Measurements from ENCODE around the gene FIG4.
A peak's percentile ranks its signal among the peaks of the same experiment; 100 is the strongest.
"Not testable (repeated sequence)": the region's sequence is repeated elsewhere in the genome, so short reads cannot be mapped to it uniquely, and the experiment has no call there.

FIG4 gene

GRCh38 chr6:109702791-109703190 lies 11.7 kb downstream of the FIG4 start:
- DNase-seq (ENCODE audit: low read depth) = no peak

DNA sequence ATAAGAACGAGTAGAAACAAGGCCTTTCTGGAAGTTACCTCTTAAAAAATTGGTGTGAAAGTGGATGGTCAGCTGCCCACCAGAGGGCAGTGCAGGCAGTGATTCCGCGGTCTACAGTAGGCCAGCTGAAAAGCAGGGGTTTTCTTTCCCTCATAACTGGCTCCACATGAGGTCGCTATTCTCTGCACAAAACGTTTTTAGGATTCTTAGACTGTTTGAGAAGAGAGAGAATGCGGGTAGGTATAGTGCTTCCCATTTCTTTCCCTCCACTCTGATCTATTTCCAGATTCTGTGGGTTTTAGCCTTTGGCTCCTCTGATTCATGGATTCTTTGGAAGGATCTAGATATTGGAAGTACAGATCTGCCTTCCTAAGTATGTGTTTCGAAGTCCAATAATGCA lies 14.2 kb downstream of the FIG4 start:
- peak; percentile 54 for DNase-seq (ENCODE audit: low read depth)

GRCh38 chr6:109706513-109706912 lies 15.4 kb downstream of the FIG4 start:
- no peak for DNase-seq (ENCODE audit: low read depth)

DNA sequence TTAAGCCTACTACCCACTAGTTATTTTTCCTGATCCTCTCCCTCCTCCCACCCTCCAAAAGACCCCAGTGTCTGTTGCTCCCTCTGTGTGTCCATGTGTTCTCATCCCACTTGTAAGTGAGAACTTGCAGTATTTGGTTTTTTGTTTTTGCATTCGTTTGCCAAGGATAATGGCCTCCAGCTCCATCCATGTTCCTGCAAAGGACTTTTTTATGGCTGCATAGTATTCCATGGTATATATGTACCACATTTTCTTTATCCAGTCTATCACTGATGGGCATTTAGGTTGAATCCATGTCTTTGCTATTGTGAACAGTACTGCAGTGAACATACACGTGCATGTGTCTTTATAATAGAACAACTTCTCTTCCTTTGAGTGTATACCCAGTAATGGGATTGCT lies 17.0 kb downstream of the FIG4 start:
- not testable (repeated sequence) for DNase-seq (ENCODE audit: low read depth)

DNA sequence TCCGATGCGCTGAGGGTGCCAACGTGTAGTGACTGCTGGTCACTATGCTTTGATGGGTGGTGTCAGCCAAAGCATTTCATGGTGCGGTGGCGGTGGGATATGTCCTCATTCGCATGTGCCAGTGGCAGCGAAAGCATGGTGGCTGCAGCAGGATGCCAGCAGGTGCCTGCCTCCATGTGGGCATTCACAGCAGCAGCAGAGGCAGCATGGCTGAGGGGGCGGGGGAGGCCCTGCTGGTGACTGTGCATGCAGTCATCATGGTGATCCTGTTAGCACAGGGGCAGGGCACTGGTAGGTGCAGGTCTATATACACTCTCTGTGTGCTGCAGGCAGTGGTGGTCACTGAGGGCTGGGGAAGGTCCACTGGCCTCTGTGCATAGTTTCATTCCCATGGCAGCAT lies 22.0 kb downstream of the FIG4 start:
- DNase-seq (ENCODE audit: low read depth) = no peak

GRCh38 chr6:109714166-109714565 lies 23.1 kb downstream of the FIG4 start:
- no peak for DNase-seq (ENCODE audit: low read depth)

- no peak for DNase-seq (ENCODE audit: low read depth)
Measured at GRCh38 chr6:109714611-109715010, 23.5 kb downstream of the FIG4 start.

DNA sequence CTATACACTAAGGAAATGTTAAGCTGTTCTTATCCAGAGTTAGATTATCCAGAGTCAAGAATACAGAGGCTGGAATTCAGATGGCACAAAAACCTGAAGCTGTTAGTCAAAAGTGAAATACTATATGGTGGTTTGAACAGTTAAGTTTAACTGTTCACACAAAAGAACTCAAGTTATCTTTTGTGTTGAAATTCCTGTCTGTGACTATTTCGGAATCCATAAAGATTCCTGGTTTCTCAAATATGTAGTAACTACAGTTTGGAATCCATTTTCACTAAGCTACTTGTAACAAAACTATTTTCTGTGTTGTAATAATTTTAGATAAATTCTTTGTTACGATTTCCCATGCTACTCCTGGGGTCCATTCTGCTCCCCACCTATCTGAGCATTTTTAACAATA lies 24.5 kb downstream of the FIG4 start:
- DNase-seq (ENCODE audit: low read depth) = no peak

GRCh38 chr6:109717971-109718370 lies 26.9 kb downstream of the FIG4 start:
- DNase-seq (ENCODE audit: low read depth) = no peak

DNA sequence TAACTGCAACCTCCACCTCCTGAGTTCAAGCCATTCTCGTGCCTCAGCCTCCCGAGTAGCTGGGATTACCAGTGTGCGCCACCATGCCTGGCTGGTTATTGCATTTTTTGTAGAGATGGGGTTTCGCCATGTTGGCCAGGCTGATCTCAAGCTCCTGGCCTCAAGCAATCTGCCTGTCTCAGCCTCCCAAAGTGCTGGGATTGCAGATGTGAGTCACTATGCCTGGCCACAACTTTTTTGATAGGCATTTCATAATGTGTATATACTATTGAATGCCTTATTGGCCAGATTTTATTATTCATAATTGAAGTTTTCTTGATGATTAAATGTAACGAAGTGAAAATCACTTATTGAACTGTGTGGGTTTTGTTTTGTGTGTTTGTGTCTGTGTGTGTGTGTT lies 27.9 kb downstream of the FIG4 start:
- no peak for DNase-seq (ENCODE audit: low read depth)

GRCh38 chr6:109720311-109720710 lies 29.2 kb downstream of the FIG4 start:
- DNase-seq (ENCODE audit: low read depth) = no peak

GRCh38 chr6:109722011-109722410 lies 30.9 kb downstream of the FIG4 start:
- no peak for DNase-seq (ENCODE audit: low read depth)

DNA sequence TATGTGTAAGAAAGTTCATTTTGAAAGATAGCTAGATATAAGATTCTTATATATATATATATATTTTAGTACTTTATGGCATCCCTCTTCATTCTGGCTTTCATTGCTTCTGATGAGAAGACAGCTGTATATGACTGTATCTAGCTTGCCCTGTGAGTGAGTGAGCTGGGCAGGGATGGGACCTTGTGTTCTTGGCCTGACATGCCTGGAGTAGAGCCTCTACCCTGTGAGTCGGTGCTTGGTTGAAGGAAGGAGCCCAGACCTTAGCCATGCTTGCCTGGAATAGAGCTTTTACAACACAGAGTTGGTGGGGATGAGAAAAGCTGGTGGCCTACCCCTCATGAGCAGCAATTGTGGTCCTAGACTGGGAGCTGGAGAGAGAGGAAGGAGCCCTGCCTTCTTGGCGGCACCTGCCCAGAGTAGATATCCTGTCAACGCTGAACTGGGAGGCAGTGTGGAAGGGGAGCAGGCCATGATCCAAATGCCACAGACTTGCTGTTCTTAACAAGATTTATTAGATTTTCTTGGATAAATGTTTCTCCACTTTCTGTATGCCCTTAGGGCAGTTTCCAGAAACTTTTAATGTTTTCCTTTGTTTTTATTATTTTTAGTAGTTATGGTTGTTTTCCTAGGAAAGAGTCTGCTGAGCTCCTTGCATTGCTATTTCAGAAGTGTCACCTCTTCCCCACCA lies 31.6 kb downstream of the FIG4 start:
- no peak for DNase-seq (ENCODE audit: low read depth)

- not testable (repeated sequence) for DNase-seq (ENCODE audit: low read depth)
Measured at GRCh38 chr6:109725250-109725649, 34.2 kb downstream of the FIG4 start.

- DNase-seq (ENCODE audit: low read depth) = no peak
Measured at GRCh38 chr6:109736273-109737025, 45.4 kb downstream of the FIG4 start.

- DNase-seq (ENCODE audit: low read depth) = no peak
Measured at GRCh38 chr6:109738255-109738654, 47.2 kb downstream of the FIG4 start.

DNA sequence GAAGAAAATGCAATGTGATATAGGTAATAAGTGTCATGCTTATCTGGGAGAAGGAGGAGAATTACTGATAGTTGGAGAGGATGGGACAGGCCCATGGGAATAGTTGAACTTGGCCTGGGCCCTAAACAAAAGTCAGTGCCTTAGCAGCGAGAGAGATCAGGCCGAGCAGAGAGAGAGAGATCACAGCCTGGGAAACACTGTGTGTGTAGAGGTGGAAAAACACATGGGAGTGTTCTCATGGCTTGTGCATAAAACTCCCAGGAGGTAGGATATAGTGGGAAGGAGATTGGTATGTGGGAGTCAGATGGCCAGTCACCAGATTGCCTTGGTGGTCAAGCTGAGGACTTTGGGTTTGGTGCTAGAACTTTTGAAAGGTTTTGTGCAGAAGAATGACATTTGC lies 47.6 kb downstream of the FIG4 start:
- DNase-seq (ENCODE audit: low read depth) = no peak

- DNase-seq (ENCODE audit: low read depth) = no peak
Measured at GRCh38 chr6:109739686-109740085, 48.6 kb downstream of the FIG4 start.

- no peak for DNase-seq (ENCODE audit: low read depth)
Measured at GRCh38 chr6:109740787-109741186, 49.7 kb downstream of the FIG4 start.

DNA sequence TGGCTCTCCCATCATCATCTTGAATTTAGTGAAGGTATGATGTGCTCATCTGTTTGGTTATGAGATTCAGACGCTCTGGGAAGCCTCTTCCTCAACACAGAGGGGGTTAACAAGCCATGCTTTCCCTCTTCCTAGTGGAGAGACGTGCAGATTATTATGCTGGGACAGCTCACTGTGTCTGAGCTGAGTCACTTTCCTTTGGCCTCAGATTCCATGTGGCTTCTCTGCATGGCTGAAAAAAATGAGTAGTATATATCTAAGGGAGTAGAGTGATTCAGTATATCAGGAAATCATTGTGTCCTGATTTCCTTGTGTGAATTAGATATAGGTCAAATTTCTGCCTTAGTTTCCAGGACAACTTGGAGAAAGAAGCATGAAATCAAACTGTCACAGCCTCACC lies 52.6 kb downstream of the FIG4 start:
- DNase-seq (ENCODE audit: low read depth) = no peak

DNA sequence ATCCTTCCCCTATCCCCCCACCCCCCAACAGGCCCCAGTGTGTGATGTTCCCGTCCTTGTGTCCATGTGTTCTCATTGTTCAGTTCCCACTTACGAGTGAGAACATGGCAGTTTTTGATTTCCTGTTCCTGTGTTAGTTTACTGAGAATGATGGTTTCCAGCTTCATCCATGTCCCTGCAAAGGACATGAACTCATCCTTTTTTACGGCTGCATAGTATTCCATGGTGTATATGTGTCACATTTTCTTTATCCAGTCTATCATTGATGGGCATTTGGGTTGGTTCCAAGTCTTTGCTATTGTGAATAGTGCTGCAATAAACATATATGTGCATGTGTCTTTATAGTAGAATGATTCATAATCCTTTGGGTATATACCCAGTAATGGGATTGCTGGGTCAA lies 53.7 kb downstream of the FIG4 start:
- DNase-seq (ENCODE audit: low read depth) = not testable (repeated sequence)

DNA sequence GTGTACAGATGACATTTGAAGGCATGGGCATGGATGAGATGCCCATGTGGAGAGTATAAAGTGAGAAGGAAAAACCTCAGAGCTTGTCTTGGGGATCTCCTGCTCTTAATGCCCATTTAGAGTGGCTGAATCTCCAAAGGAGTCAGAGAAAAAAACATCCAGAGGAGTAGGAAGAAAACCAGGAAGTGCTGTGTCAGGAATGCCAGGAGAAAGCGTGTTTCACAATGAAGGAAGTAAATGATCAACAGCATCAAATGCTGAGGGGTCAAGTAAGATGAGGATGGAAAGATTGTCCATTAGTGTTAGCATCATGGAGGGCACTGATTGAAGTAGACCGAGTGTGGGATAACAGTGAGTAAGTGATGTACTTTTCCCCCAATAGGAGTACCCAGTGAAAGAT lies 56.1 kb downstream of the FIG4 start:
- DNase-seq (ENCODE audit: low read depth) = no peak

DNA sequence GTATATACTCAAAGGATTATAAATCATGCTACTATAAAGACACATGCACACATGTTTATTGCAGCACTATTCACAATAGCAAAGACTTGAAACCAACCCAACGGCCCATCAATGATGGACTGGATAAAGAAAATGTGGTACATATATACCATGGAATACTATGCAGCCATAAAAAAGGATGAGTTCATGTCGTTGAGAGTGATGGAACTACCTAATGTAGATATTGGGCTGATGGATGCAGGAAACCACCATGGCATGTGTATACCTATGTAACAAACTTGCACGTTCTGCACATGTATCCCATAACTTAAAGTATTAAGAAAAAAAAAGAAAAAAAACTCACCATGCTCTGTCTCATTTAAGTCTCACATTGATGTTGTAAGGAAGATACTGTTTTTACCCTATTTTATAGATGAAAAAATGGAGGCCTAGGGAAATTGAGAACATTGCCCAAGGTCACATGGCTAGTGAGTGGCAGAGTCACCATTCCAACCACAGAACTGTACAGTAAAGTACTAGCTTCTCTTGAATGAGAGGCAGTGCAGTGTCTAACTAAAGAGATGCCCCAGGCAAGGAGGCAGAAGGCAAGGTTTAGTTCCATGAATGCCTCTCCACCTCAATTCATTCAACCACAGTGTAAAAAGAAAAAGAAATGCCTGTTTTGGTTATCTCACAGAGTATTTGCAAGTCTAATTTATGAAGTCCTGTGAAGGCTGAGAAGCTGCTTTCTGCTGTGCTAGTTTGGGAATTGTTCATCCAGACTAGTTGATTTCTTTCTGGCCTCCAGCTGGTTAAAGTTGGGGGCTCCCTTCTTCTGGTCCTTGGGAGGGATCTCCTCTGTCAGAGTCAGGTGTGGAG lies 68.2 kb downstream of the FIG4 start:
- no peak for DNase-seq (ENCODE audit: low read depth)
